Measurements from ENCODE around the gene UBTD2.
"Not testable (repeated sequence)": the region's sequence is repeated elsewhere in the genome, so short reads cannot be mapped to it uniquely, and the experiment has no call there.

Gene UBTD2

GRCh38 chr5:172283020-172283861, at the start of gene UBTD2:
UBTD2 (minus strand) TSS chr5:172283764; CDS start chr5:172283665, 99 bp downstream.
- peak; percentile 63 to 64 for DNase-seq

- DNase-seq, result not testable (repeated sequence)
Observed at GRCh38 chr5:172326901-172327300, 43.3 kb upstream of the UBTD2 start.

- no peak for DNase-seq
Observed at GRCh38 chr5:172325452-172325851, 41.9 kb upstream of the UBTD2 start.

GRCh38 chr5:172322028-172322965, 38.7 kb upstream of the UBTD2 start:
- no peak for DNase-seq

GRCh38 chr5:172321593-172321992, 38.0 kb upstream of the UBTD2 start:
- DNase-seq, result no peak

- DNase-seq, result no peak
Observed at GRCh38 chr5:172319708-172320441, 36.3 kb upstream of the UBTD2 start.

GRCh38 chr5:172315587-172316493, 32.3 kb upstream of the UBTD2 start:
- no peak for DNase-seq

- DNase-seq, result no peak
Observed at GRCh38 chr5:172313915-172314314, 30.4 kb upstream of the UBTD2 start.

GRCh38 chr5:172312286-172312685, 28.7 kb upstream of the UBTD2 start:
- no peak for DNase-seq

- DNase-seq, result no peak
Observed at GRCh38 chr5:172311605-172312004, 28.0 kb upstream of the UBTD2 start.

- no peak for DNase-seq
Observed at GRCh38 chr5:172311026-172311425, 27.5 kb upstream of the UBTD2 start.

GRCh38 chr5:172305380-172305779, 21.8 kb upstream of the UBTD2 start:
- no peak for DNase-seq

- DNase-seq, result no peak
Observed at GRCh38 chr5:172303572-172304335, 20.2 kb upstream of the UBTD2 start.

GRCh38 chr5:172303162-172303561, 19.6 kb upstream of the UBTD2 start:
- no peak for DNase-seq

GRCh38 chr5:172302047-172302710, 18.6 kb upstream of the UBTD2 start:
- DNase-seq, result no peak

- DNase-seq, result no peak
Observed at GRCh38 chr5:172299916-172300439, 16.4 kb upstream of the UBTD2 start.

- no peak for DNase-seq
Observed at GRCh38 chr5:172294831-172295230, 11.3 kb upstream of the UBTD2 start.

- no peak for DNase-seq
Observed at GRCh38 chr5:172293745-172294342, 10.3 kb upstream of the UBTD2 start.

- DNase-seq, result peak; percentile 47 to 51
Observed at GRCh38 chr5:172293054-172293744, 9.6 kb upstream of the UBTD2 start.
